ENCODE data around the gene PLEKHA4. TPM values are rescaled to one million over a fixed set of nuclear protein-coding genes. Genes with fewer than 3 reads are reported as not detected.

PLEKHA4 gene
- total and polyA plus RNA-seq, 9 of the 15 experiments (the other 6 are each of a cell fraction or from before 2014, with no cell fraction given): 0.07 to 30.8 (median 11.4) TPM

DNA sequence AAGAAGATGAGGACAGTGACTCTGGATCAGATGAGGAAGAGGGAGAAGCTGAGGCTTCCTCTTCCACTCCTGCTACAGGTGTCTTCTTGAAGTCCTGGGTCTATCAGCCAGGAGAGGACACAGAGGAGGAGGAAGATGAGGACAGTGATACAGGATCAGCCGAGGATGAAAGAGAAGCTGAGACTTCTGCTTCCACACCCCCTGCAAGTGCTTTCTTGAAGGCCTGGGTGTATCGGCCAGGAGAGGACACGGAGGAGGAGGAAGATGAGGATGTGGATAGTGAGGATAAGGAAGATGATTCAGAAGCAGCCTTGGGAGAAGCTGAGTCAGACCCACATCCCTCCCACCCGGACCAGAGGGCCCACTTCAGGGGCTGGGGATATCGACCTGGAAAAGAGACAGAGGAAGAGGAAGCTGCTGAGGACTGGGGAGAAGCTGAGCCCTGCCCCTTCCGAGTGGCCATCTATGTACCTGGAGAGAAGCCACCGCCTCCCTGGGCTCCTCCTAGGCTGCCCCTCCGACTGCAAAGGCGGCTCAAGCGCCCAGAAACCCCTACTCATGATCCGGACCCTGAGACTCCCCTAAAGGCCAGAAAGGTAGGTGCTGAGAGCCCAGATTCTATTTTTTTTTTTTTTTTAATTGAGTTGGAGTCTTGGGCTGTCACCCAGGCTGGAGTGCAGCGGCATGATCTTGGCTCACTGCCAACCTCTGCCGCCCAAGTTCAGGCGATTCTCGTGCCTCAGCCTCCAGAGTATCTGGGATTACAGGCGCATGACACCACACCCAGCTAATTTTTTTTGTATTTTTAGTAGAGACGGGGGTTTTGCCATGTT, 6.1 kb upstream of the PLEKHA4 start (continued):
- TF ChIP-seq ILK (tag; IDR thresholded peaks at IDR 0.05; ENCODE audit: borderline replicate concordance, low read depth): no peak
- TF ChIP-seq, protein P1, sequence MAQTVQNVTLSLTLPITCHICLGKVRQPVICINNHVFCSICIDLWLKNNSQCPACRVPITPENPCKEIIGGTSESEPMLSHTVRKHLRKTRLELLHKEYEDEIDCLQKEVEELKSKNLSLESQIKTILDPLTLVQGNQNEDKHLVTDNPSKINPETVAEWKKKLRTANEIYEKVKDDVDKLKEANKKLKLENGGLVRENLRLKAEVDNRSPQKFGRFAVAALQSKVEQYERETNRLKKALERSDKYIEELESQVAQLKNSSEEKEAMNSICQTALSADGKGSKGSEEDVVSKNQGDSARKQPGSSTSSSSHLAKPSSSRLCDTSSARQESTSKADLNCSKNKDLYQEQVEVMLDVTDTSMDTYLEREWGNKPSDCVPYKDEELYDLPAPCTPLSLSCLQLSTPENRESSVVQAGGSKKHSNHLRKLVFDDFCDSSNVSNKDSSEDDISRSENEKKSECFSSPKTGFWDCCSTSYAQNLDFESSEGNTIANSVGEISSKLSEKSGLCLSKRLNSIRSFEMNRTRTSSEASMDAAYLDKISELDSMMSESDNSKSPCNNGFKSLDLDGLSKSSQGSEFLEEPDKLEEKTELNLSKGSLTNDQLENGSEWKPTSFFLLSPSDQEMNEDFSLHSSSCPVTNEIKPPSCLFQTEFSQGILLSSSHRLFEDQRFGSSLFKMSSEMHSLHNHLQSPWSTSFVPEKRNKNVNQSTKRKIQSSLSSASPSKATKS (CRISPR knock-in tag; IDR thresholded peaks at IDR 0.05): no peak
- 0 out of 2 replicates have a peak, but pooled peaks have one; percentile 16 for TF ChIP-seq ZNF740 (CRISPR knock-in tag; IDR thresholded peaks at IDR 0.05)
- no peak for TF ChIP-seq ZNF740 (tag; IDR thresholded peaks at IDR 0.05)
- TF ChIP-seq, protein P2, sequence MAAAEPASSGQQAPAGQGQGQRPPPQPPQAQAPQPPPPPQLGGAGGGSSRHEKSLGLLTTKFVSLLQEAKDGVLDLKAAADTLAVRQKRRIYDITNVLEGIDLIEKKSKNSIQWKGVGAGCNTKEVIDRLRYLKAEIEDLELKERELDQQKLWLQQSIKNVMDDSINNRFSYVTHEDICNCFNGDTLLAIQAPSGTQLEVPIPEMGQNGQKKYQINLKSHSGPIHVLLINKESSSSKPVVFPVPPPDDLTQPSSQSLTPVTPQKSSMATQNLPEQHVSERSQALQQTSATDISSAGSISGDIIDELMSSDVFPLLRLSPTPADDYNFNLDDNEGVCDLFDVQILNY (CRISPR knock-in tag; IDR thresholded peaks at IDR 0.05): no peak
- TF ChIP-seq KAT2B (IDR thresholded peaks at IDR 0.05; ENCODE audit: low read depth, low read length): no peak
- no peak for TF ChIP-seq ZNF253 (CRISPR knock-in tag; conservative IDR thresholded peaks at IDR 0.05)
- TF ChIP-seq, protein P3, sequence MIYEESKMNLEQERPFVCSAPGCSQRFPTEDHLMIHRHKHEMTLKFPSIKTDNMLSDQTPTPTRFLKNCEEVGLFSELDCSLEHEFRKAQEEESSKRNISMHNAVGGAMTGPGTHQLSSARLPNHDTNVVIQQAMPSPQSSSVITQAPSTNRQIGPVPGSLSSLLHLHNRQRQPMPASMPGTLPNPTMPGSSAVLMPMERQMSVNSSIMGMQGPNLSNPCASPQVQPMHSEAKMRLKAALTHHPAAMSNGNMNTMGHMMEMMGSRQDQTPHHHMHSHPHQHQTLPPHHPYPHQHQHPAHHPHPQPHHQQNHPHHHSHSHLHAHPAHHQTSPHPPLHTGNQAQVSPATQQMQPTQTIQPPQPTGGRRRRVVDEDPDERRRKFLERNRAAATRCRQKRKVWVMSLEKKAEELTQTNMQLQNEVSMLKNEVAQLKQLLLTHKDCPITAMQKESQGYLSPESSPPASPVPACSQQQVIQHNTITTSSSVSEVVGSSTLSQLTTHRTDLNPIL (CRISPR knock-in tag; IDR thresholded peaks at IDR 0.05): no peak
- no peak for TF ChIP-seq NRF1 (conservative IDR thresholded peaks at IDR 0.05 in 1 of 2, IDR thresholded peaks at IDR 0.05 in 1 of 2)
- peak; percentile 93 for TF ChIP-seq NFIX (CRISPR knock-in tag; IDR thresholded peaks at IDR 0.05; ENCODE audit: low read depth)
- TF ChIP-seq, protein P4, sequence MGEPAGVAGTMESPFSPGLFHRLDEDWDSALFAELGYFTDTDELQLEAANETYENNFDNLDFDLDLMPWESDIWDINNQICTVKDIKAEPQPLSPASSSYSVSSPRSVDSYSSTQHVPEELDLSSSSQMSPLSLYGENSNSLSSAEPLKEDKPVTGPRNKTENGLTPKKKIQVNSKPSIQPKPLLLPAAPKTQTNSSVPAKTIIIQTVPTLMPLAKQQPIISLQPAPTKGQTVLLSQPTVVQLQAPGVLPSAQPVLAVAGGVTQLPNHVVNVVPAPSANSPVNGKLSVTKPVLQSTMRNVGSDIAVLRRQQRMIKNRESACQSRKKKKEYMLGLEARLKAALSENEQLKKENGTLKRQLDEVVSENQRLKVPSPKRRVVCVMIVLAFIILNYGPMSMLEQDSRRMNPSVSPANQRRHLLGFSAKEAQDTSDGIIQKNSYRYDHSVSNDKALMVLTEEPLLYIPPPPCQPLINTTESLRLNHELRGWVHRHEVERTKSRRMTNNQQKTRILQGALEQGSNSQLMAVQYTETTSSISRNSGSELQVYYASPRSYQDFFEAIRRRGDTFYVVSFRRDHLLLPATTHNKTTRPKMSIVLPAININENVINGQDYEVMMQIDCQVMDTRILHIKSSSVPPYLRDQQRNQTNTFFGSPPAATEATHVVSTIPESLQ (CRISPR knock-in tag; IDR thresholded peaks at IDR 0.05): peak; percentile 51; the same call in 1 of the 2 replicates
- TF ChIP-seq, protein P5, sequence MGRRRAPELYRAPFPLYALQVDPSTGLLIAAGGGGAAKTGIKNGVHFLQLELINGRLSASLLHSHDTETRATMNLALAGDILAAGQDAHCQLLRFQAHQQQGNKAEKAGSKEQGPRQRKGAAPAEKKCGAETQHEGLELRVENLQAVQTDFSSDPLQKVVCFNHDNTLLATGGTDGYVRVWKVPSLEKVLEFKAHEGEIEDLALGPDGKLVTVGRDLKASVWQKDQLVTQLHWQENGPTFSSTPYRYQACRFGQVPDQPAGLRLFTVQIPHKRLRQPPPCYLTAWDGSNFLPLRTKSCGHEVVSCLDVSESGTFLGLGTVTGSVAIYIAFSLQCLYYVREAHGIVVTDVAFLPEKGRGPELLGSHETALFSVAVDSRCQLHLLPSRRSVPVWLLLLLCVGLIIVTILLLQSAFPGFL (CRISPR knock-in tag; IDR thresholded peaks at IDR 0.05): no peak
- TF ChIP-seq RFX5 (IDR thresholded peaks at IDR 0.05; ENCODE audit: low read depth, low read length): no peak
- TF ChIP-seq TAF7 (tag; IDR thresholded peaks at IDR 0.05): 0 out of 2 replicates have a peak, but pooled peaks have one; percentile 38
- peak; percentile 44; the same call in 1 of the 2 replicates for TF ChIP-seq ELF2 (CRISPR knock-in tag; IDR thresholded peaks at IDR 0.05)
- peak; percentile 13; the same call in 1 of the 2 replicates for TF ChIP-seq JUNB (CRISPR knock-in tag; conservative IDR thresholded peaks at IDR 0.05)
- TF ChIP-seq JUND (IDR thresholded peaks at IDR 0.05; ENCODE audit: borderline replicate concordance, low read depth, low read length): peak; percentile 79
- no peak; the same call in 2 of the 3 replicates for TF ChIP-seq JUND (tag; IDR thresholded peaks at IDR 0.05; ENCODE audit: borderline replicate concordance, low read depth, low read length)
